Glutamatergic neuron (in vitro differentiated cells): Measurements from ENCODE around the gene BAX. TPM values are rescaled to one million over a fixed set of nuclear protein-coding genes. Genes with fewer than 3 reads are reported as not detected.
A peak's percentile ranks its signal among the peaks of the same experiment; 100 is the strongest.

Source experiments
- DNase-seq: peaks from one replicate; pipeline ENCODE4 v3.0.0; 2022
- H3K27ac Mint-ChIP-seq: one replicate; pipeline ENCODE4 v1.8.0; 2020; ENCODE audit warnings: mild to moderate bottlenecking, mixed read lengths, inconsistent platforms; ENCODE audit not compliant: unreplicated experiment
- H3K27me3 Mint-ChIP-seq: one replicate; pipeline ENCODE4 v1.8.0; 2020; ENCODE audit warnings: mild to moderate bottlenecking, moderate library complexity, mixed read lengths, inconsistent platforms; ENCODE audit not compliant: unreplicated experiment
- H3K36me3 Mint-ChIP-seq: one replicate; pipeline ENCODE4 v1.8.0; 2020; ENCODE audit warnings: mild to moderate bottlenecking, mixed read lengths, inconsistent platforms; ENCODE audit not compliant: unreplicated experiment
- H3K4me1 Mint-ChIP-seq: one replicate; pipeline ENCODE4 v1.8.0; 2020; ENCODE audit warnings: mild to moderate bottlenecking, low read depth, mixed read lengths, inconsistent platforms; ENCODE audit not compliant: unreplicated experiment
- H3K4me3 Mint-ChIP-seq: one replicate; pipeline ENCODE4 v1.8.0; 2020; ENCODE audit warnings: mild to moderate bottlenecking, mixed read lengths, inconsistent platforms; ENCODE audit not compliant: unreplicated experiment
- H3K9me3 Mint-ChIP-seq: one replicate; pipeline ENCODE4 v1.8.0; 2020; ENCODE audit warnings: mild to moderate bottlenecking, moderate library complexity, mixed read lengths, inconsistent platforms; ENCODE audit not compliant: unreplicated experiment
- CTCF ChIP-seq: fragments of 200-600 bp; sonication (generic); IDR thresholded peaks from one replicate; pipeline ENCODE4 v1.5.0; 2021; ENCODE audit not compliant: partially characterized antibody, unreplicated experiment
- total RNA-seq: library from RNA; stranded (reverse); fragmentation: NEBNext Ultra II Directional; extraction: Animal tissue kit (Norgen Biotek cat#: 25700); gene quantifications from one replicate; pipeline ENCODE4 v1.2.1, GENCODE V29; 2021; ENCODE audit not compliant: unreplicated experiment

The BAX gene
- total RNA-seq, 1 donor from 2014 or later: 87.7 TPM

- Mint-ChIP-seq H3K27ac (peak within 1 kb of the TSS; percentile 93), H3K4me1 (peaks cover 24% of the 10 kb centered on the region), H3K27me3 (no peaks in the 10 kb centered on the region), H3K9me3 (peaks cover 8% of the 10 kb centered on the region), H3K4me3 (peak within 1 kb of the TSS; percentile 100), H3K36me3 (no peaks in the 10 kb centered on the region)
- peak; percentile 98 for TF ChIP-seq CTCF
- DNase-seq: peak; percentile 100
Measured at GRCh38 chr19:48993175-48994034, 38.7 kb downstream of the BAX start, which contains the start of the genes GYS1 and RUVBL2. GYS1 (minus strand) TSS chr19:48993309; CDS start chr19:48993112, 197 bp downstream. RUVBL2 (plus strand) TSS chr19:48993887; CDS start chr19:48993912, 25 bp downstream.

GRCh38 chr19:48994035-48994386 lies 39.3 kb downstream of the BAX start:
- Mint-ChIP-seq H3K4me1 (peaks cover 24% of the 10 kb centered on the region), H3K9me3 (peaks cover 8% of the 10 kb centered on the region)

GRCh38 chr19:48997972-48998371 lies 43.3 kb downstream of the BAX start:
- TF ChIP-seq CTCF: peak; percentile 64
- peak; percentile 84 for DNase-seq
- H3K9me3 Mint-ChIP-seq: no peaks in the 10 kb centered on the region

More at GRCh38 chr19:48994035-48994386, 39.3 kb downstream of the BAX start:
- Mint-ChIP-seq H3K4me3 (peak overlapping the region; percentile 100), H3K36me3 (no peaks in the 10 kb centered on the region), H3K27me3 (no peaks in the 10 kb centered on the region), H3K27ac (peak overlapping the region; percentile 92)
- TF ChIP-seq CTCF: no peak
- DNase-seq: no peak

GRCh38 chr19:48999481-49000325 lies 45.0 kb downstream of the BAX start:
- Mint-ChIP-seq H3K27me3 (no peaks in the 10 kb centered on the region), H3K9me3 (no peaks in the 10 kb centered on the region), H3K36me3 (no peaks in the 10 kb centered on the region), H3K27ac (peak overlapping the region; percentile 38), H3K4me1 (peaks cover 11% of the 10 kb centered on the region), H3K4me3 (no peak overlapping the region)
- DNase-seq: peak; percentile 87
- peak; percentile 69 for TF ChIP-seq CTCF

More at GRCh38 chr19:48997972-48998371, 43.3 kb downstream of the BAX start:
- peaks cover 17% of the 10 kb centered on the region for H3K4me1 Mint-ChIP-seq
- no peaks in the 10 kb centered on the region for H3K27me3 Mint-ChIP-seq
- peak overlapping the region; percentile 1 for H3K27ac Mint-ChIP-seq
- no peaks in the 10 kb centered on the region for H3K36me3 Mint-ChIP-seq
- no peak overlapping the region for H3K4me3 Mint-ChIP-seq
